SH-SY5Y (cell line): ENCODE results near the gene C14orf93.

Experiments
- GATA2 ChIP-seq: IDR thresholded peaks from 2 replicates; pipeline ENCODE4 v1.6.1; 2011; ENCODE audit warnings: mild to moderate bottlenecking, low read depth, low read length
- GATA3 ChIP-seq: IDR thresholded peaks from 2 replicates; pipeline ENCODE4 v1.6.1; 2011; ENCODE audit warnings: low read depth, mild to moderate bottlenecking, low read length, moderate library complexity

C14orf93 gene

DNA sequence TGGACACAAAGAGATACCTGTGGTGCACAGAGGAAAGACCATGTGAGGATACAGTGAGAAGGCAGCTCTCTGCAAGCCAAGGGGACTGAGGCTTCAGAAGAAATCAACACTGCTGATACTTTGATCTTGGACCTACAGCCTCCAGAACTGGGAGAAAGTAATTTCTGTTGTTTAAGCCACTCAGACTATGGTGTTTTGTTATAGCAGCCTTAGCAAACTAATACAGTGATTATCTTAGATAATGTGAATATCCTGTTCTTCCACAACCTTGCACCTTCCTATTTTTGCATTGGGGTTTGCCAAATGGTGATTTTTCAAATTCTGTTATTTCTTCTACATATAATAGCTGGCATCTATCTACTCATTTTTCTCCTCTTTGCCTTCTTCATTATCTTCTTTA, 8.2 kb upstream of the C14orf93 start:
- TF ChIP-seq GATA2 = no peak
- no peak for TF ChIP-seq GATA3

DNA sequence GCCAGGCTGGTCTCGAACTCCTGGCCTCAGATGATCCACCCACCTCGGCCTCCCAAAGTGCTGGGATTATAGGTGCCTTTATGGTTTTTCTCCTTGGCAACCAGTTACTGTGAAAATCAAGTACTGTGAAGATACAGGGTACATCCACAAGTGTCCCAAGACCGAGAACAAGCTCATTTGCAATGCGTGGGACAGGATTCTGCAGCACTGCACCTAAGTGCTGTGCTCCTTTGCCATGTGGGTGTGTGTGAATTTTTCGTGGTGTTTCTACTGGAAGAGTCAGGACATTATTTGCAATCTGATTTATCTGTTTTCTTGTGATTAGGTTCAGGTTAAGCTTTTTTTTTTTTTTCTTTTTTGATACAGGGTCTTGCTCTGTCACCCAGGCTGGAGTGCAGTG, 7.1 kb upstream of the C14orf93 start:
- TF ChIP-seq GATA2 (no peak), GATA3 (no peak)

DNA sequence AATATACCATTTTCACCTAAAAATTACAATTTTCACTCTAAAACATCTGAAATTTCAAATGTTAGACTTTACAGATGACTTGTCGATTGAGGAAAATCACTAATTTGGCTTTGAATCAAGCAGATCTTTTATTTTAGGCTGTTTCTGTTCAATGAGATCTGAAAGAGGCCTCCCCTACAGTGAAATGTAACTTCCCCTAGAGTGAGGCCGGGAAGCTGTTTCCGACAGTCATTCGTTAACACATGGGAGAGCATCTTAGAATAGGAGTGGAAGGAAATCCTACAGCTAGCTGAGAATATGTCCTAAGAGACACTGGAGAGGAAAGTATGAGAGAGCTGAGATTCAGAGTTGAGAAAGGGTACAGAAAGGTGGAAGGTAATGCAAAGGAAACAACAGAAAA, 5.7 kb upstream of the C14orf93 start:
- no peak for TF ChIP-seq GATA3
- TF ChIP-seq GATA2 = no peak

DNA sequence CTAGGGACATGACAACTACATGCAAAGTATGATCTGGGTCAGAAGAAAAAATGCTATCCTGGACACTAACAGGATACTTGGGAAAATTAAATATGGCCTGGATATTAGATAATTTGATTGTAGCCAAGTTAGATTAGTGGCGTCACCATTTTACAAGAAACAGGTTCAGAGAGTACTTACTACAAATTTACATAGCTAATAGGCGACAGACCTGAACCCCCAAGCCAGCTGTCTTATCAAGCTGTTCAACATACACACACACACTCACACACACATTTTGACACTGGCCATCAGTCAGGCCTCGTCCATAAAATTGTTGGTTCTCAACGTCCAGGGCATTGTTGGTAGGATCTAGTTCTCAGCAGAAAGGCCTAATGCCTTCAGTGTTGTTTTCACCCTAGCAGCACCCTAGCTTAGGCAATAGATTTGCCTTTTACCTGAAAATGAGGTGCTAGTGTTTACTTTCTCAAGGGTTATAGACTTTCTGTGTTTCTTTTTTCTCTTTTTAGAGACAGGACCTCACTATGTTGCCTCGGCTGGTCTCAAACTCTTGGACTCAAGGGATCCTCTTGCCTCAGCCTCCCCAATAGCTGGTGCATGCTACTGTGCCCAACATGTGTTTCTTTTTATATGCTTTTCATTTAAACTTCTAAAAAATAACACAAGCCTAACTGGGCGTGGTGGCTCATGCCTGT, 3.3 kb upstream of the C14orf93 start:
- TF ChIP-seq GATA2 = no peak
- TF ChIP-seq GATA3 = no peak

DNA sequence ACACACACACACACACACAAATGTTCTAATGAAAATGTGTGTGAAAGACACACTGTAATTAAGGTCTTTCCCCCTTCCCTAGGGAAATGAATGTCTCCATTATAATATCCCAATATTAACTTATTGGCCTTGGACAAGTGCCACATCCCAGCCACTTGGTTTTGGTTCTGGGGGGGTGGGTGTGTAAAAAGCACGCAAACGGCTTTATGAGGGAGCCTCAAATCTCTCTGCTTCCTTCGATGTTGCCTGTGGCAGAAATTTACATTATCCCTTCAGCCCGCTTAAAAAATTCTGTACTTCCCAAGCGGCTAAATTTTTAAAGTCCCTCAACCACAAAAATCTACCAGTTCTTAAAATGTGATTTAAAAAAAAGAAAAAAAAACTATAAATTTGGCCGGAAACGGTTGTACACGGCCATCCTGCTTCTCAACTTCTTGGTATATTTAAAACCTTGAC, 432 bp downstream of the C14orf93 start:
- TF ChIP-seq GATA3 (no peak), GATA2 (no peak)

DNA sequence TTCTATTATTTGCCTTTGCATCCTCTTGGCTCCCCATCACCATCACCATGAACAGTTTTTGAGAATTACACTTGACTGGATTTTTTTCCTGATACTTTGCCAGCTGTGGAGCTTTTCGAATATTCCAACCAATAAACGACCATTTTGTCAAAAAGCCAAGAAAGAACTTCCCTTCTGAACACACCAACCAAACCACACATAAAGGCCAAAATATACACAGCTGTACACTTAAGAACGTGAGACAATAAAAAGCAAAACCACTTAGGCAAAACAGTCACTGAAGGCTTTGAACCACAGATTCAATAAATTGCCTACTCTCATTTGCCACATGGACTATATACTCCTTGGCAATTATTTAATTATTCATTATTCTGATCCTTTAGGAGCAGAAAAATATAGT, 1.1 kb downstream of the C14orf93 start:
- TF ChIP-seq GATA2 (no peak), GATA3 (no peak)

DNA sequence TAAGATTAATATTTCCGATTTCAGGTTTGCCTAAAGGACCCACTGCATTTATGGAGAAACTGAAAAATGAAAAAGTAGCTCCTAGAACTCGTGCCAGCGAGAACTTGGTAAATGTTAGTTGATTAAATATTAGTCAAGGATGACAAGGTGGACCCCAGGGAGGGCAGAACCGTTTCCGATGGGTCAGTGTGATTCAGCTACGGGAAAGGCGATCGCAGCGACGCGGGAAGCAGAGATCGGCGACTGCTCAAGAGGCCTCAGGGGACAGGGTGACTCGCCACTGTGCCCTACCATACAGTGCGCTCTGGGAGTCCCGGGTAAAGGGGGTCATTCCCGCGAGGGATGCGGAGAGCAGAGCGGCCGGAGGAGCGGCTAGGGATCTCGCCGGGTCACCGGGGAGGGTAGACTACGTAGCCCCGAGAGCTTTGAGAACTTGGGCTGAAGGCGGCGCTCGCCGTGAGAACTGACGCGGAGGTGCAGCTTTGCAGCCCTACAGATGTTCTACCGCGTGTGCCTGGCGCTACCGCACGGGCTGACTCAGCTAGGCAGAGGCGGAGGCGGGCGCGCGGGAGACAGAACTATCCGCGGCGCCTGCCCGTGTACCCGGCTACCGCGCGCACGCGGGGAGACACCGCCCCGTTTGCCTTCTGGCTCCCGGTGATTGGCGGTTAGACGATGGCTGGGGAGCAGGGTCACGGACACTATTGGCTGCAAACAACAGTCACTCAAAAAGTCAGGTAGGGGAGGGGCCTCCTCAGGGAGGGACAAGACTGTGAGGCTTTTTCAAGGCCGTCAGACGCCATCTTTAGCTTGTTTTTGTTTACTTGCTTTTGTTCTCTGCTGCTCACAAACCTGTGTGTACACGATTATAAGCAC, 3.2 kb downstream of the C14orf93 start:
- TF ChIP-seq GATA2 = no peak
- no peak for TF ChIP-seq GATA3

DNA sequence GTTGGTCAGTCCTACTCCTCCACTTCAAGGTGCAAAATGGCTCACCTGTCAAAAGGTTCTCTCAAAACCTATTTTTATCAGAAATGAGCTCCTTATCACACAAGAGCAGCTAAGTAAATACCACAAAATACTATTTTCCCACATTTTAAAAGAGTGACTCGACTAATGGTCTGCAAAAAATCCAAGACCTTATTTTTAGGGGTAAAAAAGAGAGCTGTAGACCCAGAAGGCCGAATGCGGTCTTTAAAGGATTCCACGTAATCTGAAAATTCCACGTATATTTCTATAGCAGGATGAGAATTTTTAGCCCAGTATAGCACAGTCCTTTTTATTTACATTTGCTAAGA, 3.8 kb downstream of the C14orf93 start:
- TF ChIP-seq GATA2 (no peak), GATA3 (no peak)

DNA sequence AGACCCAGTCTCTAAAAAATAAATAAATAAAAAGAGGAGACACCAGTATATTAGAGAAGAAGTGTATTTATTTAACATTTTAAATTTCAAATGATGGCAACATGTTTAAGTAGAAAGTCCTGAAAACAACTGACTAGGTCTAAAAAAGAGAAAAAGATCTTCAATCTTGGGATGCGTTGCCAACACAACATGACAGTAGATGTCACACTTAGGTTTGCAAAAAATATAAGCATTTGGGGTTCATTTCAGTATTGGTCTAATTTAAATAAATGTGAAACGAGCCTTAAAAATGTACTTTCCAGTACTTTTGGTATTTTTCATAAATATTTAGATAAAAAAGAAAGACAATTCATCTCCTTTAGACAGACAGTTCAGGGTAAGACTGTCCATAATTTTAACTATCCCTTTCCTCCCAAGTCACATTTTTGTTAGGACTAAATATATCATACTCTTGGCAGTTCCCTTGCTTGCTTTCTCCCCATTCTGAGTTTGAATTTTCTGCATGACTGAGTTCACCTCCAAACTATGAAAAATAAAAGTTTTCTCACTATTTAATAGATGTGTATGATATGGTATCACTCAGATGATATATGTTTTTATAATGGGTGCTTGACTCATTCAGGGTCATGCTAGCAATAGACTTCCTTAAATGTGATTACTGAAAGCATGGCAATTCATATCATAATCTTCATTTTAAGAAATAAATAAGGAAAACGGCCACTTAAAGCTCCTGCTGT, 4.3 kb downstream of the C14orf93 start:
- TF ChIP-seq GATA3 = no peak
- TF ChIP-seq GATA2 = no peak

DNA sequence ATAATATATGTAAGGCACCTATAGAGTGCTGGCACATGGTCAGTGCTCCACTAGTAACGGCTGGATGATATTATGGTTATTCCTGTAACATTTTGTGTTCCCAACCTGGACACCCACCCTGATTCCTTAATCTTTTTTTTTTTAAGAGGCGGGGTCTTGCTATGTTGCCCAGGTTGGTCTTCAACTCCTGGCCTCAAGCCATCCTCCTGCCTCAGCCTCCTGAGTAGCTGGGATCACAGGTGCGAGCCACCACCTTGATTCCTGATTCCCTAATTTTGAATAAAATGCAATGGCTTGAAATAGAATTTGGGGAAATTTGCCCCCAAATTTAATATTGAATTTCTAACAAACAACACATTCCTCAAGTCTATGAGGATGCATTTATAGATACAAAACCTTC, 7.4 kb downstream of the C14orf93 start:
- TF ChIP-seq GATA2 (no peak), GATA3 (no peak)

DNA sequence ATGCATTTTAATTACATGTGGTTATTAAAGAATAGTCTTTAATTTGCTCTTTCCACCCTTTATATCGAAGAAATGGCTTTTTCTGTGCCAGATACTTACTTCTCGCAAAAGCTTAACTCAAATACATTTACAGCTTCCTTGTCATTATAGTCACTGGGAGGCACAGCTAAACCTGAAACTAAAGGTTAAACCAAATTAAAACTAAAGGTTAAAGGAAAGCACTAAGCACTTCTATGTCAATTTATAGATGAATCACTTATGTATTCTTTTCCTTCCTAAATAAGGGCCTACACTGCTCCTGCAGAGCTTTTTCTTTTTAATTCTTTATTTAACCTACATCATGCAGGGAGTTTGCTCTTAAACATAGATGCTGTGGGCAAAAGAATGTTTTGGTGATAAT, 9.1 kb downstream of the C14orf93 start:
- TF ChIP-seq GATA2 = no peak
- TF ChIP-seq GATA3 = no peak

DNA sequence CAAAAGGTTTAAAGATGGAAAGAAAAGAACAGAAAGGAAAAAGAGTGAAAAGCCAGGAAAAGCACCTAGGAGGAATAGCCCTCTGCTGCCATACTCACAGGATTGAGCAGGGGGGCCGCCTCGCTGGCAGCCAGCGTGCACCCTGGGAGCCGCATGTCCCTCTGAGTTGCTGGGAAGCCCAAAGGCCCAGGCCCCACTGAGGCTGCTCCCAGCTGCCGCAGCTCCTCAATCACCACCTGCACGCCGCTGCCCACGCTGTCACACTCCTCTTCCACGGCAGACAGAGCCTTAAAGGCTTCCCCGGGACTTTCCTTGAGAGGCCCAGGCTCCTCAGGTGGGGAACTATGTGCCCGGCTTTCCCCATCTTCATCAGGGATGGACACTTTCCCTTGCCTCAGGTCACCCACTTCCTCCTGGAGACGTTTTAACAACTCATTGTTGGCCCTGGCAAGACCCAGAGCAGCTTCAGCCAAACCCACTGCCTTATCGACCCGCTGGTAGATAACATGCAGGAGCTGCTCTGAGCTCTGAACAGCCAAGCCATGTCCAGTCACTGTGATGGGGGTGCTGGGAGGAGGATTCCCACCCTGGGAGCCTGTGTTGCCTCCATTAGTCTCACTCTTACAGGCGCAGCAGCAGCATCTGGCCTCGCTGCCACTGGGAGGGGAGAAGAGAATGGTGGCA, 11.5 kb downstream of the C14orf93 start:
- TF ChIP-seq GATA2 (no peak), GATA3 (no peak)

DNA sequence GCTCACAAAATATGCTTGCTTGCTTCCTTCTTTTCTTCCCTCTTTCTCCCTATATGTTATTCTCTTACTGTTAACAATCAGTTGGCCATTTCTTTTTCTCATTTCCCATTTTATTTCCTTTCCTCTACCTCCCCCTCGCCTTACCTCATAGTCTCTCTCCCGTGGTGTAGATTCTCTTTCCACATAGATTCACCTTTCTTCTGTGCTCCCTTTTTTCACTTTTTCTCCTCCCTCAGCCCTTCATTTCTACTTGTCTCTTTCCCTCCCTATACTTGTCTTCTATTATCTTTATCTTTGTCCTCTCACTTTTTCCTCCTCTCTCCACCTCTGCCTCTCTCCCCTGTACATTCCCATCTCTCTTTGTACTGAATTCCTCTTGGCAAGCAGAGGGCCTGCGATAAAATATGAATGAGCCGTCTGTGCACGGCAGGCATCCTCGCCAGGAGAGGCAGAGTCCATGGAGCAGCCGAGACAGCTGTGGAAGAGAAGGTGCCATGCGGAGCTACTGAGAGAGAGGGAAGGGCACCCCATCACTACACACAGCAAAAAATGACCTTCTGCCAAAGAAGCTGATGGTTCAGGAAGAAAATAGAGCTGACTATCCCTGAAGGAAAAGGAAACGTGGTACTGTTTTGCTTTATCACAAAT, 12.1 kb downstream of the C14orf93 start:
- TF ChIP-seq GATA2 (no peak), GATA3 (0 out of 2 replicates have a peak, but pooled peaks have one; percentile 1)
